Erythroblast (primary cell): ENCODE data around the gene NUCKS1.

Experiments
- GATA1 ChIP-seq: IDR thresholded peaks from 2 replicates; pipeline ENCODE4 v1.6.1; 2011; ENCODE audit warnings: low read depth, mild to moderate bottlenecking, control low read depth, low read length, moderate library complexity
- POLR2A ChIP-seq: IDR thresholded peaks from 2 replicates; pipeline ENCODE4 v1.6.1; 2011; ENCODE audit warnings: mild to moderate bottlenecking, low read length

DNA sequence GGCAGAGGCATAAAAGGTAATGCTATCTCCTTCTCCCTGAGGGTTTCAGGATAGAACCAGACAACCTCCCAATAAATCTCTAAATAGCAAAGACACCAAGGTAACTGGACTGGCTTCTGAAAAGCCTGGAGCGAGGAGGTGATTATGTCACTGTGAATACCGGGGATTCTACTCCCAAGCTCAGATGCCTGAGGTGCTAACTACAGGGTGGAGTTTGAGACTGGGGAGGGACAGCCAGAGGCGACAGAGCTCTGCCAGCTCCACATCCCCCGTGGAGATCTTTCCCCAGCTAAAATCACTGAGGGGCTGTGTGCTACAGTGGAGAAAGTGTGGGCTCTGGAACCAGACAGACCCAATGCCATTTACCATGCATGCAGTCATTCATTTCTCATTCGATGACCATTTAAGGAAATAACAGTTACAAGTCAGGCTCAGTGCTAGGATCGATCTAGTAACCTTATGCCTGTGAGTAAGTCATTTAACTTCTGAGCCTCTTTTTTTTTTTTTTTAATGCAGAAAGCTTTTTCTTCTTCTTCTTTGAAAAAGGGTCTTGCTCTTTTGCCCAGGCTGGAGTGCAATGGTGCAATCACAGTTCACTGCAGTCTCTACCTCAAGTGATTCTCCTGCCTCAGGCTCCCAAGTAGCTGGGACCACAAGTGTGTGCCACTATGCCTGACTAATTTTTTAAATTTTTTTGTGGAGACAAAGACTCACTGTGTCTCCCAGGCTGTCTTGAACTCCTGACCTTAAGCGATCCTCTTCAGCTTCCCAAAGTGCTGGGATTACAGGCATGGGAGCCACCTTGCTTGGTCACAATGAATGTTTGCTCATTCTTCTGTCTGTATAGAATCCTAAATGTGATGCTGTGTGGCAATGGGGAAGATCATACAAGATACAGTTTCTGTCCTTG is 61.6 kb downstream of the NUCKS1 start:
- no peak for TF ChIP-seq POLR2A
- TF ChIP-seq GATA1: no peak
